GM12878 (cell line): Measurements from ENCODE around the gene FAM120AOS.

ENCODE experiments used
- CREB1 ChIP-seq: IDR thresholded peaks from 2 replicates; pipeline ENCODE4 v1.6.1; 2012; ENCODE audit warnings: low read depth, mild to moderate bottlenecking, inconsistent platforms
- CTCF ChIP-seq, 3 experiments: IDR thresholded peaks in 2 of 3; conservative IDR thresholded peaks in 1 of 3; 2 replicates each; pipeline ENCODE4 v1.5.1; 2011; ENCODE audit warnings: low read depth in 3 of 3, low read length in 3 of 3, mild to moderate bottlenecking in 3 of 3, control low read depth in 2 of 3, moderate library complexity in 2 of 3, inconsistent platforms in 1 of 3, mixed read lengths in 1 of 3; ENCODE audit not compliant: control insufficient read depth in 2 of 3, insufficient read depth in 1 of 3; ENCODE audit errors: extremely low read depth in 1 of 3
- POLR2A ChIP-seq: IDR thresholded peaks from 2 replicates; pipeline ENCODE4 v1.6.1; 2011; ENCODE audit warnings: low read depth, mild to moderate bottlenecking, low read length
- POLR2AphosphoS5 ChIP-seq: IDR thresholded peaks from 2 replicates; pipeline ENCODE4 v1.6.1; 2011; ENCODE audit warnings: mild to moderate bottlenecking, low read length, inconsistent platforms
- RAD51 ChIP-seq: fragments of 450-650 bp; IDR thresholded peaks from 2 replicates; pipeline ENCODE4 v1.6.1; 2016; ENCODE audit warnings: moderate library complexity, mild to moderate bottlenecking, inconsistent platforms
- TCF12 ChIP-seq: IDR thresholded peaks from 2 replicates; pipeline ENCODE4 v1.6.1; 2011; ENCODE audit warnings: low read depth, mild to moderate bottlenecking, low read length
- ZBTB33 ChIP-seq: fragments of 450-650 bp; IDR thresholded peaks from 2 replicates; pipeline ENCODE4 v1.6.1; 2017; ENCODE audit warnings: mild to moderate bottlenecking
- ZNF274 ChIP-seq: IDR thresholded peaks from one replicate; pipeline ENCODE4 v1.8.0; 2011; ENCODE audit not compliant: insufficient read length, insufficient read depth

GRCh38 chr9:93434056-93434455, 19.3 kb downstream of the FAM120AOS start:
- TF ChIP-seq POLR2A (no peak), ZNF274 (no peak), RAD51 (no peak), CTCF (IDR thresholded peaks at IDR 0.05 in 2 of 3, conservative IDR thresholded peaks at IDR 0.05 in 1 of 3; ENCODE audit: control insufficient read depth in 2 of 3, extremely low read depth in 1 of 3, insufficient read depth in 1 of 3, low read depth in 3 of 3, low read length in 3 of 3) (no peak), ZBTB33 (no peak), POLR2AphosphoS5 (no peak), TCF12 (no peak), CREB1 (no peak)
